Mesothelial cell of epicardium (in vitro differentiated cells): Measurements from ENCODE around the gene DNAJC16. TPM values are rescaled to one million over a fixed set of nuclear protein-coding genes. Genes with fewer than 3 reads are reported as not detected.
"Not testable (repeated sequence)": the region's sequence is repeated elsewhere in the genome, so short reads cannot be mapped to it uniquely, and the experiment has no call there.

Source experiments
- DNase-seq, 2 experiments: peaks; one replicate each; pipeline ENCODE4 v3.0.0; 2021; ENCODE audit warnings: low spot score in 2 of 2; ENCODE audit not compliant: unreplicated experiment in 2 of 2
- H3K27ac Mint-ChIP-seq: 2 replicates; pipeline ENCODE4 v1.8.0; 2021; ENCODE audit warnings: mixed read lengths
- H3K27me3 Mint-ChIP-seq: 2 replicates; pipeline ENCODE4 v1.8.0; 2021; ENCODE audit warnings: low read depth, mixed read lengths
- H3K36me3 Mint-ChIP-seq: 2 replicates; pipeline ENCODE4 v1.8.0; 2021; ENCODE audit warnings: mixed read lengths
- H3K4me1 Mint-ChIP-seq: 2 replicates; pipeline ENCODE4 v1.8.0; 2021; ENCODE audit warnings: mixed read lengths
- H3K4me3 Mint-ChIP-seq: 2 replicates; pipeline ENCODE4 v1.8.0; 2021; ENCODE audit warnings: mild to moderate bottlenecking, moderate library complexity, mixed read lengths
- H3K9me3 Mint-ChIP-seq: 2 replicates; pipeline ENCODE4 v1.8.0; 2021; ENCODE audit warnings: mixed read lengths
- total RNA-seq: library from RNA; stranded (reverse); gene quantifications from 3 replicates; pipeline ENCODE4 v1.2.1, GENCODE V29; 2021
- TF ChIP-seq, protein P1 (sequence below): fragments of 200-600 bp; sonication (generic); IDR thresholded peaks from one replicate; pipeline ENCODE4 v1.5.0; 2021; ENCODE audit warnings: antibody characterized with exemption; ENCODE audit not compliant: unreplicated experiment

The DNAJC16 gene
- total RNA-seq, 1 donor from 2014 or later = 24.7 TPM

- H3K9me3 Mint-ChIP-seq = no peaks in the 10 kb centered on the region
- H3K36me3 Mint-ChIP-seq = no peaks in the 10 kb centered on the region
- H3K4me1 Mint-ChIP-seq = no peaks in the 10 kb centered on the region
Observed at GRCh38 chr1:15595809-15596617, 69.4 kb downstream of the DNAJC16 start.

DNA sequence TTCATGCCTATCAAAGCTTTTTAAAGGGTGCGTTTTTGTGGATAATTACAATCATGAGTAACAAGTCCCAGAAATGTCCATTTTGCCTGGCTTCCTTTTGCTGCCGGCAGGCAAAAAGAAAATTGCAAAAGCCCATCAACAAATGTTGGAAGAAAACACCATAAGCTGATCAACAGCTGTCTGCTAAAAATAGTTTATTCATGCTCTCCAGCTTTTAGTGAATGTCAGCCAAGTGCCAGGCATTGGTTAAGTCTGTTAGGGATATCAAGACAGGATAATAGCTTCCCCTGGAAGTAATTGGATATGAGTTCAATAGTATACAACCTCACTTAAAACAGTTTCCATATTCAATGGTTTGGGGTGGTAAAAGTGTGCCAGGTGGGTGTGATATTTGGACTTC lies 71.8 kb downstream of the DNAJC16 start:
- TF ChIP-seq, protein P1, sequence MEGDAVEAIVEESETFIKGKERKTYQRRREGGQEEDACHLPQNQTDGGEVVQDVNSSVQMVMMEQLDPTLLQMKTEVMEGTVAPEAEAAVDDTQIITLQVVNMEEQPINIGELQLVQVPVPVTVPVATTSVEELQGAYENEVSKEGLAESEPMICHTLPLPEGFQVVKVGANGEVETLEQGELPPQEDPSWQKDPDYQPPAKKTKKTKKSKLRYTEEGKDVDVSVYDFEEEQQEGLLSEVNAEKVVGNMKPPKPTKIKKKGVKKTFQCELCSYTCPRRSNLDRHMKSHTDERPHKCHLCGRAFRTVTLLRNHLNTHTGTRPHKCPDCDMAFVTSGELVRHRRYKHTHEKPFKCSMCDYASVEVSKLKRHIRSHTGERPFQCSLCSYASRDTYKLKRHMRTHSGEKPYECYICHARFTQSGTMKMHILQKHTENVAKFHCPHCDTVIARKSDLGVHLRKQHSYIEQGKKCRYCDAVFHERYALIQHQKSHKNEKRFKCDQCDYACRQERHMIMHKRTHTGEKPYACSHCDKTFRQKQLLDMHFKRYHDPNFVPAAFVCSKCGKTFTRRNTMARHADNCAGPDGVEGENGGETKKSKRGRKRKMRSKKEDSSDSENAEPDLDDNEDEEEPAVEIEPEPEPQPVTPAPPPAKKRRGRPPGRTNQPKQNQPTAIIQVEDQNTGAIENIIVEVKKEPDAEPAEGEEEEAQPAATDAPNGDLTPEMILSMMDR = no peak
- Mint-ChIP-seq H3K27me3 (peaks cover 18% of the 10 kb centered on the region), H3K4me1 (peaks cover 7% of the 10 kb centered on the region), H3K4me3 (no peak overlapping the region), H3K27ac (no peak overlapping the region), H3K36me3 (no peaks in the 10 kb centered on the region), H3K9me3 (no peaks in the 10 kb centered on the region)
- DNase-seq = no peak

More at GRCh38 chr1:15595809-15596617, 69.4 kb downstream of the DNAJC16 start:
- DNase-seq = no peak
- Mint-ChIP-seq H3K4me3 (no peak overlapping the region), H3K27me3 (peaks cover 18% of the 10 kb centered on the region), H3K27ac (no peak overlapping the region)
- TF ChIP-seq, protein P1 = no peak

GRCh38 chr1:15603050-15603965 lies 76.7 kb downstream of the DNAJC16 start:
- Mint-ChIP-seq H3K36me3 (no peaks in the 10 kb centered on the region), H3K9me3 (no peaks in the 10 kb centered on the region), H3K4me1 (peaks cover 10% of the 10 kb centered on the region), H3K27me3 (peaks cover 8% of the 10 kb centered on the region), H3K27ac (peak overlapping the region; percentile 94), H3K4me3 (peak overlapping the region; percentile 79)
- TF ChIP-seq, protein P1 = no peak
- peak; percentile 89 to 92 for DNase-seq

GRCh38 chr1:15603966-15604282 lies 77.3 kb downstream of the DNAJC16 start:
- not testable (repeated sequence) for H3K9me3 Mint-ChIP-seq, H3K27me3 Mint-ChIP-seq, H3K36me3 Mint-ChIP-seq, DNase-seq
- Mint-ChIP-seq H3K4me3 (peak overlapping the region; percentile 79), H3K4me1 (peaks cover 10% of the 10 kb centered on the region), H3K27ac (peak overlapping the region; percentile 94)

- H3K36me3 Mint-ChIP-seq, DNase-seq, H3K27ac Mint-ChIP-seq, H3K27me3 Mint-ChIP-seq, H3K9me3 Mint-ChIP-seq: not testable (repeated sequence)
- Mint-ChIP-seq H3K4me1 (peaks cover 10% of the 10 kb centered on the region), H3K4me3 (peak overlapping the region; percentile 79)
Observed at GRCh38 chr1:15604400-15604799, 77.8 kb downstream of the DNAJC16 start.

GRCh38 chr1:15605398-15606383 lies 79.0 kb downstream of the DNAJC16 start:
- Mint-ChIP-seq H3K9me3 (no peaks in the 10 kb centered on the region), H3K4me1 (peaks cover 10% of the 10 kb centered on the region), H3K4me3 (no peak overlapping the region), H3K36me3 (no peaks in the 10 kb centered on the region), H3K27me3 (peaks cover 8% of the 10 kb centered on the region), H3K27ac (no peak overlapping the region)
- DNase-seq = no peak
- TF ChIP-seq, protein P1 = no peak
